ENCODE data around the gene DAW1.
A peak's percentile ranks its signal among the peaks of the same experiment; 100 is the strongest.

The DAW1 gene

GRCh38 chr2:227871375-227871791 is at the start of gene DAW1:
Gene DAW1 (plus strand): TSS chr2:227871631. CDS start chr2:227871690, 59 bp downstream.
- CTCF ChIA-PET, result no interaction called here
- peak; percentile 66 for DNase-seq (ENCODE audit: extremely low spot score)
- POLR2A ChIA-PET, result no interaction called here
- TF ChIP-seq HDGF (IDR thresholded peaks at IDR 0.05; ENCODE audit: borderline replicate concordance) (no peak), LEF1 (IDR thresholded peaks at IDR 0.05; ENCODE audit: borderline replicate concordance) (no peak), NFRKB (IDR thresholded peaks at IDR 0.05) (no peak), ELF4 (IDR thresholded peaks at IDR 0.05) (no peak), FOXA1 (IDR thresholded peaks at IDR 0.05) (no peak)

- TF ChIP-seq L3MBTL2 (conservative IDR thresholded peaks at IDR 0.05) (no peak), CTBP1 (IDR thresholded peaks at IDR 0.05; ENCODE audit: borderline replicate concordance) (no peak), NFRKB (IDR thresholded peaks at IDR 0.05) (no peak), HDGF (IDR thresholded peaks at IDR 0.05; ENCODE audit: borderline replicate concordance) (no peak), ELF4 (IDR thresholded peaks at IDR 0.05) (no peak), PKNOX1 (IDR thresholded peaks at IDR 0.05) (no peak), BHLHE40 (IDR thresholded peaks at IDR 0.05; ENCODE audit: borderline replicate concordance) (no peak), ZNF384 (IDR thresholded peaks at IDR 0.05) (no peak), TARDBP (IDR thresholded peaks at IDR 0.05) (no peak), SUZ12 (IDR thresholded peaks at IDR 0.05) (no peak), FOXA1 (IDR thresholded peaks at IDR 0.05) (no peak), FOXM1 (IDR thresholded peaks at IDR 0.05; ENCODE audit: borderline replicate concordance) (no peak), FOXK2 (IDR thresholded peaks at IDR 0.05) (no peak), LEF1 (IDR thresholded peaks at IDR 0.05; ENCODE audit: borderline replicate concordance) (no peak), ARNT (IDR thresholded peaks at IDR 0.05) (no peak), SP1 (IDR thresholded peaks at IDR 0.05) (no peak)
- ChIA-PET POLR2A (no interaction called here), CTCF (no interaction called here)
- no peak for DNase-seq (ENCODE audit: extremely low spot score)
Measured at GRCh38 chr2:227822416-227823003, 48.9 kb upstream of the DAW1 start.

DNA sequence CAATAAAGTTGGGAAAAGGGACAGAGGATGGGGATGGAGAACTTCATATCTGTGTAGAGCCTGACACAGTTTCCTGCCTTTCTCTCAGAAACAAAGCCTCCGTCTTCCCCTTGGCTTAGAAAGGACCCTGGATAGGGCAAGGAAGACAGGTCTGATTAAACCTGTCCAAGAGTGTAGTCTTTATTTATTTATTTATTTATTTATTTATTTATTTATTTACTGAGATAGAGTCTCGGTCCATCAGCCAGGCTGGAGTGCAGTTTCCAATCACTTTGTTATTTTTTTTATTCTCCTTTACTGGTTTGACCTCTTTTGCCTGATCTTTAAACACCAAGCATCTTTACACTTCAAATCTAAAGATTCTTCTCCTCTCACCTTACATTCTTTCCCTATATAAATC is 47.5 kb upstream of the DAW1 start:
- POLR2A ChIA-PET, result no interaction called here
- CTCF ChIA-PET, result no interaction called here
- DNase-seq (ENCODE audit: extremely low spot score), result no peak
- no peak for TF ChIP-seq CTBP1 (IDR thresholded peaks at IDR 0.05; ENCODE audit: borderline replicate concordance)
- TF ChIP-seq TARDBP (IDR thresholded peaks at IDR 0.05), result no peak

DNA sequence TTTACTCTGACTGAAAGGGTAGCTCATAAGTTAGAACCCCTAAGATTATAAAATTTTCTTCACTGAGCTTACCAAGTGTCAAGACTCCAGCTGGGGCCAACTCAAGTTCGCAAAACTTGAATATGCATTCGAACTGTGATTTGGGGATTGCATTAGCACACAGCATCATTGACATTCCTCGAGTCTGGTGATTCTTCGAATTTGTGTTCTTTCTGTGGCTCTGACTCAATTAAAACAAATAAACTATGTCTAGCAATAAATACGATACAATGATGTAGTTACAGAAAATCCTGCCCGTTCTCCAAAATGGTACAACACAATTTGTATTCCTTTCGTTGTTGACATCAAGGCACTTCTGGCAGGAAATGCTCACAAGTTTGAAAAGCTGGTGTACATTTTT is 46.7 kb upstream of the DAW1 start:
- TF ChIP-seq HDGF (IDR thresholded peaks at IDR 0.05; ENCODE audit: borderline replicate concordance) (no peak), TARDBP (IDR thresholded peaks at IDR 0.05) (no peak), LEF1 (IDR thresholded peaks at IDR 0.05; ENCODE audit: borderline replicate concordance) (no peak), SP1 (IDR thresholded peaks at IDR 0.05) (no peak), ZNF384 (IDR thresholded peaks at IDR 0.05) (no peak), SUZ12 (IDR thresholded peaks at IDR 0.05) (no peak), L3MBTL2 (conservative IDR thresholded peaks at IDR 0.05) (no peak), ARNT (IDR thresholded peaks at IDR 0.05) (no peak), PKNOX1 (IDR thresholded peaks at IDR 0.05) (no peak), BHLHE40 (IDR thresholded peaks at IDR 0.05; ENCODE audit: borderline replicate concordance) (no peak), FOXA1 (IDR thresholded peaks at IDR 0.05) (no peak), NFRKB (IDR thresholded peaks at IDR 0.05) (no peak), ELF4 (IDR thresholded peaks at IDR 0.05) (no peak), FOXM1 (IDR thresholded peaks at IDR 0.05; ENCODE audit: borderline replicate concordance) (no peak)
- CTCF ChIA-PET, result no interaction called here
- POLR2A ChIA-PET, result no interaction called here
- no peak for DNase-seq (ENCODE audit: extremely low spot score)

GRCh38 chr2:227826019-227826521 is 45.4 kb upstream of the DAW1 start:
- POLR2A ChIA-PET, result no interaction called here
- no peak for TF ChIP-seq NFRKB (IDR thresholded peaks at IDR 0.05)
- no peak for TF ChIP-seq TARDBP (IDR thresholded peaks at IDR 0.05)
- TF ChIP-seq FOXM1 (IDR thresholded peaks at IDR 0.05; ENCODE audit: borderline replicate concordance), result no peak
- TF ChIP-seq ELF4 (IDR thresholded peaks at IDR 0.05), result no peak
- TF ChIP-seq FOXA1 (IDR thresholded peaks at IDR 0.05), result no peak
- TF ChIP-seq L3MBTL2 (conservative IDR thresholded peaks at IDR 0.05), result no peak
- no peak for TF ChIP-seq SUZ12 (IDR thresholded peaks at IDR 0.05)
- no peak for TF ChIP-seq ARNT (IDR thresholded peaks at IDR 0.05)
- no peak for TF ChIP-seq SP1 (IDR thresholded peaks at IDR 0.05)
- no peak for TF ChIP-seq BHLHE40 (IDR thresholded peaks at IDR 0.05; ENCODE audit: borderline replicate concordance)

DNA sequence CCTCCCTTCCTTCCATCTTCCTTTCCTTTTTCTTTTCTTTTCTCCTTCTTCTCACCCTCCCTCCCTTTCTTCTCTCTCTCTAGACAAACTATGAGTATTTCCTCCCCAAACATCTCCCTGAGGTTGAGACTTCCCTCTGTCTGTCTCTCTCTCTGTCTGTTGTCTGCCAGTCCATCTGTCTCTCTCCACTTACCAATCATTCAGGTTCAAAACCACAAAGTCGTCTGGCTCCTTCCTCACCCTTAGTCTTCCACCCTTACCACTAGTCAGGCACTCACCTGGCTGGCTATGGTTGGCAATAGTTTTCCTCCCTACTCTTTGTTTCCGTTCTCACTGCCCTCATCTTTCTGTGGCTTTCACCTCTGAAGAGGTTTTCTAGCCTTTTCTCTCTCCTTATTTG is 44.9 kb upstream of the DAW1 start:
- ChIA-PET POLR2A (no interaction called here), CTCF (no interaction called here)
- no peak for TF ChIP-seq L3MBTL2 (conservative IDR thresholded peaks at IDR 0.05)
- TF ChIP-seq FOXK2 (IDR thresholded peaks at IDR 0.05), result no peak
- TF ChIP-seq PKNOX1 (IDR thresholded peaks at IDR 0.05), result no peak
- TF ChIP-seq ZNF384 (IDR thresholded peaks at IDR 0.05), result no peak
- no peak for TF ChIP-seq FOXM1 (IDR thresholded peaks at IDR 0.05; ENCODE audit: borderline replicate concordance)
- no peak for DNase-seq (ENCODE audit: extremely low spot score)

More at GRCh38 chr2:227826019-227826521, 45.4 kb upstream of the DAW1 start:
- CTCF ChIA-PET, result no interaction called here
- DNase-seq (ENCODE audit: extremely low spot score), result no peak

DNA sequence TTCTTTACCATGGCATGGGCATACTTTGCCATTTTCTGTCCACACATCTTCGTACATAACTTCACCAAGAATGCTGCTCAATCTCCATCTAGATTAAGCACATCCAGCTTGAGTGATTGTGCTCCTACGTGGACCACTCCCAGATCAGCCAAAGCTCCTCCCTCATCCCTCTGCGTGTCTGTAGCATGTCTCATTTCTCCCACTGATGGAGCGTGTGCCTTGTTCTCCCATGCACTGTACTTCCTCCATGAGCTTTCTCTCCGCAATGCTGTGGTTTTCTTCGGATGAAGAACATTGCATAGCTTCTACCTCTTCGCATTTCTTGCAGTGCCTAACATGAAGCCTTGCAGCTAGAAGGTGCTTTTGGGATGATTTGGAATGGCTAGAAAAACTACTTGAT is 44.3 kb upstream of the DAW1 start:
- POLR2A ChIA-PET, result no interaction called here
- TF ChIP-seq LEF1 (IDR thresholded peaks at IDR 0.05; ENCODE audit: borderline replicate concordance), result no peak
- TF ChIP-seq L3MBTL2 (conservative IDR thresholded peaks at IDR 0.05), result no peak
- TF ChIP-seq BHLHE40 (IDR thresholded peaks at IDR 0.05; ENCODE audit: borderline replicate concordance), result no peak
- TF ChIP-seq FOXK2 (IDR thresholded peaks at IDR 0.05), result no peak
- TF ChIP-seq PKNOX1 (IDR thresholded peaks at IDR 0.05), result no peak
- TF ChIP-seq ARNT (IDR thresholded peaks at IDR 0.05), result no peak
- no peak for TF ChIP-seq SUZ12 (IDR thresholded peaks at IDR 0.05)
- TF ChIP-seq NFRKB (IDR thresholded peaks at IDR 0.05), result no peak
- TF ChIP-seq ZNF384 (IDR thresholded peaks at IDR 0.05), result no peak
- TF ChIP-seq FOXA1 (IDR thresholded peaks at IDR 0.05), result no peak
- TF ChIP-seq HDGF (IDR thresholded peaks at IDR 0.05; ENCODE audit: borderline replicate concordance), result no peak
- TF ChIP-seq TARDBP (IDR thresholded peaks at IDR 0.05), result no peak
- no peak for TF ChIP-seq FOXM1 (IDR thresholded peaks at IDR 0.05; ENCODE audit: borderline replicate concordance)
- DNase-seq (ENCODE audit: extremely low spot score), result no peak
- CTCF ChIA-PET, result no interaction called here

All from HEK293T (cell line).